DOHH2 (cell line): ENCODE data around the gene KCNJ12.

Experiments
- H3F3A ChIP-seq: fragments of 200-600 bp; sonication (generic), shearing (Covaris generic); 2 replicates; pipeline ENCODE4 v1.6.0; 2016; ENCODE audit warnings: antibody characterized with exemption, mild to moderate bottlenecking; ENCODE audit not compliant: control insufficient read depth, insufficient read depth
- H3K27ac ChIP-seq: fragments of 200-600 bp; sonication (generic); 2 replicates; pipeline ENCODE4 v1.5.1; 2014; ENCODE audit warnings: low read depth, mild to moderate bottlenecking, low read length, moderate library complexity
- H3K27me3 ChIP-seq: fragments of 200-600 bp; sonication (generic); 2 replicates; pipeline ENCODE4 v1.6.1; 2014; ENCODE audit warnings: mild to moderate bottlenecking, low read length, mixed read lengths; ENCODE audit not compliant: control insufficient read depth
- H3K36me3 ChIP-seq: fragments of 200-600 bp; sonication (generic); 2 replicates; pipeline ENCODE4 v1.6.1; 2014; ENCODE audit warnings: mild to moderate bottlenecking, low read length, moderate library complexity, mixed read lengths; ENCODE audit not compliant: control insufficient read depth
- H3K4me1 ChIP-seq: fragments of 200-600 bp; sonication (generic); 2 replicates; pipeline ENCODE4 v1.6.1; 2014; ENCODE audit warnings: mild to moderate bottlenecking, low read length, mixed read lengths; ENCODE audit not compliant: control insufficient read depth
- H3K4me2 ChIP-seq: fragments of 200-600 bp; sonication (generic); 2 replicates; pipeline ENCODE4 v1.6.0; 2014; ENCODE audit warnings: mild to moderate bottlenecking, low read length, moderate library complexity
- H3K4me3 ChIP-seq: fragments of 200-600 bp; sonication (generic); 2 replicates; pipeline ENCODE4 v1.5.1; 2014; ENCODE audit warnings: mild to moderate bottlenecking, low read length, mixed read lengths
- H3K79me2 ChIP-seq: fragments of 200-600 bp; sonication (generic); 2 replicates; pipeline ENCODE4 v1.6.1; 2014; ENCODE audit warnings: mild to moderate bottlenecking, low read length, mixed read lengths; ENCODE audit not compliant: control insufficient read depth
- H3K9me2 ChIP-seq: fragments of 200-600 bp; sonication (generic); replicated peaks from 2 replicates; pipeline ENCODE4 v1.6.1; 2014; ENCODE audit warnings: mild to moderate bottlenecking, low read length, mixed read lengths; ENCODE audit not compliant: control insufficient read depth
- H3K9me3 ChIP-seq: fragments of 200-600 bp; sonication (generic); 2 replicates; pipeline ENCODE4 v1.6.1; 2014; ENCODE audit warnings: antibody characterized with exemption, low read length, mixed read lengths; ENCODE audit not compliant: control insufficient read depth, insufficient read depth
- H4K20me1 ChIP-seq: fragments of 200-600 bp; sonication (generic); 2 replicates; pipeline ENCODE4 v1.6.0; 2014; ENCODE audit warnings: low read depth, mild to moderate bottlenecking, antibody characterized with exemption, low read length, moderate library complexity; ENCODE audit not compliant: control insufficient read depth, insufficient read depth
- CTCF ChIP-seq: fragments of 200-600 bp; sonication (generic); IDR thresholded peaks from one replicate; pipeline ENCODE4 v1.5.1; 2014; ENCODE audit warnings: antibody characterized with exemption, mild to moderate bottlenecking, low read depth, low read length; ENCODE audit not compliant: poor library complexity, severe bottlenecking
- EZH2phosphoT487 ChIP-seq: fragments of 200-600 bp; sonication (generic); IDR thresholded peaks from 2 replicates; pipeline ENCODE4 v1.6.1; 2017; ENCODE audit warnings: borderline replicate concordance, mild to moderate bottlenecking, antibody characterized with exemption, low read length, moderate library complexity, mixed read lengths

Gene KCNJ12

GRCh38 chr17:21392266-21392665 is 16.1 kb downstream of the KCNJ12 start:
- no peaks in the 10 kb centered on the region; the same call in 1 of the 2 replicates for H3K27me3 ChIP-seq
- H3K4me1 ChIP-seq = no peaks in the 10 kb centered on the region
- H3K27ac ChIP-seq = no peak overlapping the region
- H3K4me3 ChIP-seq = no peak overlapping the region
- no peaks in the 10 kb centered on the region for H3K9me3 ChIP-seq
- H3K4me2 ChIP-seq = no peak overlapping the region
- H3F3A ChIP-seq = no peaks in the 10 kb centered on the region
- H4K20me1 ChIP-seq = no peaks in the 10 kb centered on the region
- no peaks in the 10 kb centered on the region for H3K79me2 ChIP-seq
- no peaks in the 10 kb centered on the region for H3K36me3 ChIP-seq
- no peaks in the 10 kb centered on the region for H3K9me2 ChIP-seq
- no peak for TF ChIP-seq CTCF
- no peak for TF ChIP-seq EZH2phosphoT487

GRCh38 chr17:21394265-21394664 is 18.1 kb downstream of the KCNJ12 start:
- H4K20me1 ChIP-seq = no peaks in the 10 kb centered on the region

GRCh38 chr17:21395764-21396163 is 19.6 kb downstream of the KCNJ12 start:
- Histone ChIP-seq H4K20me1 (no peaks in the 10 kb centered on the region), H3K4me3 (no peak overlapping the region), H3K4me1 (no peaks in the 10 kb centered on the region), H3K79me2 (no peaks in the 10 kb centered on the region), H3F3A (no peaks in the 10 kb centered on the region), H3K27ac (no peak overlapping the region), H3K9me2 (no peaks in the 10 kb centered on the region), H3K9me3 (no peaks in the 10 kb centered on the region), H3K4me2 (no peak overlapping the region), H3K27me3 (no peaks in the 10 kb centered on the region; the same call in 1 of the 2 replicates), H3K36me3 (no peaks in the 10 kb centered on the region)
- TF ChIP-seq EZH2phosphoT487 (no peak), CTCF (no peak)

More at GRCh38 chr17:21394265-21394664, 18.1 kb downstream of the KCNJ12 start:
- Histone ChIP-seq H3K9me2 (no peaks in the 10 kb centered on the region), H3K36me3 (no peaks in the 10 kb centered on the region), H3K4me3 (no peak overlapping the region), H3K27me3 (no peaks in the 10 kb centered on the region; the same call in 1 of the 2 replicates), H3K4me2 (no peak overlapping the region), H3K79me2 (no peaks in the 10 kb centered on the region), H3K27ac (no peak overlapping the region), H3F3A (no peaks in the 10 kb centered on the region), H3K9me3 (no peaks in the 10 kb centered on the region), H3K4me1 (no peaks in the 10 kb centered on the region)
- TF ChIP-seq CTCF (no peak), EZH2phosphoT487 (no peak)
